HepG2 (cell line): ENCODE results near the gene RDH11. TPM values are rescaled to one million over a fixed set of nuclear protein-coding genes. Genes with fewer than 3 reads are reported as not detected.

Experiments
- BCLAF1 ChIP-seq: fragments of 450-650 bp; IDR thresholded peaks from 2 replicates; pipeline ENCODE4 v1.6.1; 2017; ENCODE audit warnings: mild to moderate bottlenecking
- CHCHD3 ChIP-seq: sonication (generic); formaldehyde crosslinking; IDR thresholded peaks from 2 replicates; pipeline ENCODE4 v1.8.0; 2022; ENCODE audit warnings: mild to moderate bottlenecking, missing genetic modification reagents, moderate library complexity
- CHD2 ChIP-seq: IDR thresholded peaks from 2 replicates; pipeline ENCODE4 v1.6.1; 2011; ENCODE audit warnings: low read depth, low read length, improper control_type of control experiment
- ELF4 ChIP-seq: sonication (generic); formaldehyde crosslinking; IDR thresholded peaks from 2 replicates; pipeline ENCODE4 v1.5.0; 2020; ENCODE audit warnings: missing genetic modification reagents, mild to moderate bottlenecking, moderate library complexity, borderline replicate concordance
- GATAD2A ChIP-seq: IDR thresholded peaks from 2 replicates; pipeline ENCODE4 v1.6.1; 2016
- KLF16 ChIP-seq, 2 experiments: sonication (generic) in 1 of 2; formaldehyde crosslinking in 1 of 2; IDR thresholded peaks; 2 replicates each; pipeline versions ENCODE4 v1.6.1 to v1.8.0; 2016 to 2023; ENCODE audit warnings: missing genetic modification reagents in 2 of 2, missing compliant biosample characterization in 1 of 2
- MXI1 ChIP-seq: IDR thresholded peaks from 3 replicates; pipeline ENCODE4 v1.6.1; 2012; ENCODE audit warnings: low read depth, low read length, inconsistent platforms, borderline replicate concordance
- POLR2G ChIP-seq: fragments of 200-400 bp; formaldehyde crosslinking; IDR thresholded peaks from 2 replicates; pipeline ENCODE4 v1.6.1; 2018; ENCODE audit warnings: mild to moderate bottlenecking, low read depth, low read length, moderate library complexity
- SALL2 ChIP-seq: sonication (generic); formaldehyde crosslinking; IDR thresholded peaks from 2 replicates; pipeline ENCODE4 v1.8.1; 2023; ENCODE audit warnings: mild to moderate bottlenecking, missing genetic modification reagents, inconsistent platforms
- TAF1 ChIP-seq: sonication (generic); formaldehyde crosslinking; IDR thresholded peaks from 2 replicates; pipeline ENCODE4 v1.4.0; 2020; ENCODE audit warnings: missing genetic modification reagents
- YEATS4 ChIP-seq: sonication (generic); formaldehyde crosslinking; IDR thresholded peaks from 2 replicates; pipeline ENCODE4 v1.4.0; 2020; ENCODE audit warnings: missing genetic modification reagents, borderline replicate concordance
- ZNF407 ChIP-seq: sonication (generic); formaldehyde crosslinking; IDR thresholded peaks from one replicate; pipeline ENCODE4 v1.5.1; 2020; ENCODE audit warnings: mild to moderate bottlenecking, missing genetic modification reagents; ENCODE audit errors: not compliant biosample characterization
- ZNF564 ChIP-seq: sonication (generic); formaldehyde crosslinking; IDR thresholded peaks from 2 replicates; pipeline ENCODE4 v1.8.1; 2023; ENCODE audit warnings: mild to moderate bottlenecking, missing genetic modification reagents
- ZNF644 ChIP-seq: IDR thresholded peaks from 2 replicates; pipeline ENCODE4 v1.6.1; 2016; ENCODE audit warnings: low read depth
- ZNF746 ChIP-seq: sonication (generic); formaldehyde crosslinking; IDR thresholded peaks from 2 replicates; pipeline ENCODE4 v1.8.0; 2022; ENCODE audit warnings: mild to moderate bottlenecking, missing genetic modification reagents
- ZNF781 ChIP-seq: sonication (generic); formaldehyde crosslinking; IDR thresholded peaks from 2 replicates; pipeline ENCODE4 v1.5.1; 2020; ENCODE audit warnings: borderline replicate concordance, mild to moderate bottlenecking, missing genetic modification reagents; ENCODE audit errors: not compliant biosample characterization
- polyA plus RNA-seq, 8 experiments: library from polyadenylated mRNA; depleted of rRNA in 3 of 8; stranded (reverse) in 7 of 8; unstranded in 1 of 8; fragments of >200 nt; fragmentation: Illumina TruSeq in 4 of 8; extraction: Trizol in 4 of 8; gene quantifications; 2 replicates each; pipeline versions ENCODE4 v1.2.1 to v1.2.3, GENCODE V29; 2011 to 2016; ENCODE audit warnings: low read depth in 4 of 8, missing spikeins in 1 of 8, mixed read lengths in 1 of 8; ENCODE audit not compliant: insufficient read depth in 1 of 8
- total RNA-seq, 5 experiments: library from RNA; depleted of rRNA; stranded (reverse); fragments of >200 nt; fragmentation: Illumina TruSeq; extraction: Trizol; gene quantifications; 2 replicates each; pipeline ENCODE4 v1.2.3, GENCODE V29; 2016; ENCODE audit warnings: low read depth in 1 of 5

Gene RDH11
- total and polyA plus RNA-seq, 2 of the 13 experiments (the other 11 are each of a cell fraction or from before 2014, with no cell fraction given) = 106 to 131 TPM

- TF ChIP-seq BCLAF1 = no peak
- TF ChIP-seq CHCHD3 (CRISPR knock-in tag) = no peak
- peak; percentile 56 for TF ChIP-seq TAF1 (CRISPR knock-in tag)
- peak; percentile 50 for TF ChIP-seq ZNF407
- 0 out of 2 replicates have a peak, but pooled peaks have one; percentile 27 for TF ChIP-seq ZNF644 (CRISPR knock-in tag)
- 0 out of 2 replicates have a peak, but pooled peaks have one; percentile 33 for TF ChIP-seq ZNF564
- TF ChIP-seq CHD2 = 0 out of 2 replicates have a peak, but pooled peaks have one; percentile 11
- TF ChIP-seq ZNF781 (CRISPR knock-in tag) = peak; percentile 53
- peak in 1 of 2 experiments; percentile 61; a peak in 2 of 4 replicates for TF ChIP-seq KLF16 (CRISPR knock-in tag; IDR thresholded peaks at IDR 0.05)
- TF ChIP-seq GATAD2A (CRISPR knock-in tag) = peak; percentile 44
- TF ChIP-seq ELF4 = no peak
- 0 out of 2 replicates have a peak, but pooled peaks have one; percentile 52 for TF ChIP-seq POLR2G
- TF ChIP-seq ZNF746 = peak; percentile 59; the same call in 1 of the 2 replicates
- TF ChIP-seq MXI1 = 0 out of 3 replicates have a peak, but pooled peaks have one; percentile 31
- 0 out of 2 replicates have a peak, but pooled peaks have one; percentile 37 for TF ChIP-seq SALL2 (CRISPR knock-in tag)
- peak; percentile 23; the same call in 1 of the 2 replicates for TF ChIP-seq YEATS4 (CRISPR knock-in tag)
Measured at GRCh38 chr14:67694791-67695393, 672 bp downstream of the RDH11 start (continued).
